ENCODE results near the gene PIP4K2A.

PIP4K2A gene

DNA sequence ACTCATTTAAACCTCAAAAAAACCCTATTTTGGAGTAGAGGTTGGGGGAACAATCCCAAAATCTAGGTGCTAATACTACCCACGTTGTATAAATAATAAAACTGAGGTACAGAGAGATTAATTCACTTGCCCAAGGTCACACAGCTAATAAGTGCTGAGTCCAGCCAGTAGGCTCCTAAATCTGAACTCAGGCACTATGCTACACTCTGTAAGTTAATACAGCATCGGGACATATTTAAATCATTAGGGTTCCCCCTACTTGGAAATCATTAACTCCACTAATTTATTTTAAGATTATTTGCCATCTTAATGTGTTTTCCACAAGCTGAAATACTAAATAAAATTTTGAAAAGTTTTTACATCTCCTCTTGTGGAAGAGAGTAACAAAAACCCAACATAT, 24.2 kb downstream of the PIP4K2A start:
- H3K27ac Mint-ChIP-seq, result no peak overlapping the region
- H3K4me3 Mint-ChIP-seq, result no peak overlapping the region
- peaks cover 42% of the 10 kb centered on the region for H3K9me3 Mint-ChIP-seq
- TF ChIP-seq, protein P1, sequence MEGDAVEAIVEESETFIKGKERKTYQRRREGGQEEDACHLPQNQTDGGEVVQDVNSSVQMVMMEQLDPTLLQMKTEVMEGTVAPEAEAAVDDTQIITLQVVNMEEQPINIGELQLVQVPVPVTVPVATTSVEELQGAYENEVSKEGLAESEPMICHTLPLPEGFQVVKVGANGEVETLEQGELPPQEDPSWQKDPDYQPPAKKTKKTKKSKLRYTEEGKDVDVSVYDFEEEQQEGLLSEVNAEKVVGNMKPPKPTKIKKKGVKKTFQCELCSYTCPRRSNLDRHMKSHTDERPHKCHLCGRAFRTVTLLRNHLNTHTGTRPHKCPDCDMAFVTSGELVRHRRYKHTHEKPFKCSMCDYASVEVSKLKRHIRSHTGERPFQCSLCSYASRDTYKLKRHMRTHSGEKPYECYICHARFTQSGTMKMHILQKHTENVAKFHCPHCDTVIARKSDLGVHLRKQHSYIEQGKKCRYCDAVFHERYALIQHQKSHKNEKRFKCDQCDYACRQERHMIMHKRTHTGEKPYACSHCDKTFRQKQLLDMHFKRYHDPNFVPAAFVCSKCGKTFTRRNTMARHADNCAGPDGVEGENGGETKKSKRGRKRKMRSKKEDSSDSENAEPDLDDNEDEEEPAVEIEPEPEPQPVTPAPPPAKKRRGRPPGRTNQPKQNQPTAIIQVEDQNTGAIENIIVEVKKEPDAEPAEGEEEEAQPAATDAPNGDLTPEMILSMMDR (IDR thresholded peaks at IDR 0.05), result no peak
- H3K27me3 Mint-ChIP-seq (ENCODE audit: low read depth, poor library complexity), result no peaks in the 10 kb centered on the region
- H3K4me1 Mint-ChIP-seq, result no peaks in the 10 kb centered on the region
- no peak for DNase-seq
- peaks cover 41% of the 10 kb centered on the region for H3K36me3 Mint-ChIP-seq (ENCODE audit: low read depth)

DNA sequence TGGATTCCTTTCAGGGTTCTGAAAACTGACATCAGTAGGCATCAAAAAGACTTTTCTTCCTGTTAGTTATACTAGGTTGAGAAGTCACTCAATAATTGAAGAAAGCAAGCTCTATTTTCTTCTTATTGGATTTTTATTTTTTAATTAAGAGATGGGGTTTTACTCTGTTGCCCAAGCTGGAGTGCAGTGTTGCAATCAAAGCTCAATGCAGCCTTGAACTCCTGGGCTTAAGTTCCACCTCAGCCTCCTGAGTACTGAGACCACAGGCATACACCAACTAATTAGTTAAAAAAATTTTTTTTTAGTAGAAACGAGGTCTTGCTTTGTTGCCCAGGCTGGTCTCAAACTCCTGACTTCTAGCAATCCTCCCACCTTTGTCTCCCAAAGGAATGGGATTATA, 28.0 kb downstream of the PIP4K2A start:
- peaks cover 30% of the 10 kb centered on the region for H3K4me1 Mint-ChIP-seq
- DNase-seq, result no peak
- no peaks in the 10 kb centered on the region for H3K27me3 Mint-ChIP-seq (ENCODE audit: low read depth, poor library complexity)
- peaks cover 21% of the 10 kb centered on the region for H3K36me3 Mint-ChIP-seq (ENCODE audit: low read depth)
- peaks cover 15% of the 10 kb centered on the region for H3K9me3 Mint-ChIP-seq
- no peak overlapping the region for H3K4me3 Mint-ChIP-seq
- no peak overlapping the region for H3K27ac Mint-ChIP-seq
- TF ChIP-seq, protein P1 (IDR thresholded peaks at IDR 0.05), result no peak

DNA sequence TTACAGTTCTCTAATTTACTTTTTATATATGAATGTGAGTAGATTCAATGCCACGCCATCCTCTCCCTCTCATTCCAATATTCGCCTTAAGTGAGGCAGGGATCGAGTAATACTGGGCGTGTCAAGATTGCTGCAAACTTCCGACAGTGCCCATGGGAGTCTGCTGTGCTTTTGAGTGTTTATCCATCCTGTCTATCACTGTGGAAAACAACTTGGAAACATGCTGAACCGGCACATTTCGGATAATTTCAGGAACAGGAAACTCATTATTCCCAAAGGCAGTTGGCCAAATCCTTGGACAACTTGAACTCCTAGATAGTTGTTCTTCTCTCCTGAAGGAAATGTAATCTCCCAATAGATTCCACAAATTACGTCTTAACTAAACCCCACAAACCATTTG, 28.5 kb downstream of the PIP4K2A start:
- H3K9me3 Mint-ChIP-seq, result peaks cover 12% of the 10 kb centered on the region
- H3K27me3 Mint-ChIP-seq (ENCODE audit: low read depth, poor library complexity), result no peaks in the 10 kb centered on the region
- H3K4me3 Mint-ChIP-seq, result no peak overlapping the region
- H3K4me1 Mint-ChIP-seq, result peaks cover 33% of the 10 kb centered on the region
- TF ChIP-seq, protein P1 (IDR thresholded peaks at IDR 0.05), result no peak
- peaks cover 21% of the 10 kb centered on the region for H3K36me3 Mint-ChIP-seq (ENCODE audit: low read depth)
- no peak overlapping the region for H3K27ac Mint-ChIP-seq
- DNase-seq, result no peak

GRCh38 chr10:22684699-22685098, 29.7 kb downstream of the PIP4K2A start:
- no peak overlapping the region for H3K4me3 Mint-ChIP-seq
- peaks cover 36% of the 10 kb centered on the region for H3K4me1 Mint-ChIP-seq
- TF ChIP-seq, protein P1 (IDR thresholded peaks at IDR 0.05), result no peak
- H3K9me3 Mint-ChIP-seq, result peaks cover 12% of the 10 kb centered on the region
- no peaks in the 10 kb centered on the region for H3K27me3 Mint-ChIP-seq (ENCODE audit: low read depth, poor library complexity)
- DNase-seq, result no peak
- H3K27ac Mint-ChIP-seq, result peak overlapping the region; percentile 47
- H3K36me3 Mint-ChIP-seq (ENCODE audit: low read depth), result peaks cover 21% of the 10 kb centered on the region

- DNase-seq, result no peak
- peaks cover 12% of the 10 kb centered on the region for H3K9me3 Mint-ChIP-seq
- H3K27ac Mint-ChIP-seq, result no peak overlapping the region
Measured at GRCh38 chr10:22683140-22683389, 31.3 kb downstream of the PIP4K2A start.

More at GRCh38 chr10:22683140-22683389, 31.3 kb downstream of the PIP4K2A start:
- H3K27me3 Mint-ChIP-seq (ENCODE audit: low read depth, poor library complexity), result no peaks in the 10 kb centered on the region
- H3K36me3 Mint-ChIP-seq (ENCODE audit: low read depth), result peaks cover 14% of the 10 kb centered on the region
- H3K4me1 Mint-ChIP-seq, result peaks cover 36% of the 10 kb centered on the region
- TF ChIP-seq, protein P1 (IDR thresholded peaks at IDR 0.05), result no peak
- H3K4me3 Mint-ChIP-seq, result no peak overlapping the region

Measured in nephron progenitor cell (in vitro differentiated cells).